NK-92 (cell line): ENCODE data around the gene USP33.
"Not testable (repeated sequence)": the region's sequence is repeated elsewhere in the genome, so short reads cannot be mapped to it uniquely, and the experiment has no call there.

ENCODE experiments used
- DNase-seq: peaks from one replicate; lab custom pipeline; 2025; ENCODE audit not compliant: unreplicated experiment; lab: John Stamatoyannopoulos, UW

USP33 gene

DNA sequence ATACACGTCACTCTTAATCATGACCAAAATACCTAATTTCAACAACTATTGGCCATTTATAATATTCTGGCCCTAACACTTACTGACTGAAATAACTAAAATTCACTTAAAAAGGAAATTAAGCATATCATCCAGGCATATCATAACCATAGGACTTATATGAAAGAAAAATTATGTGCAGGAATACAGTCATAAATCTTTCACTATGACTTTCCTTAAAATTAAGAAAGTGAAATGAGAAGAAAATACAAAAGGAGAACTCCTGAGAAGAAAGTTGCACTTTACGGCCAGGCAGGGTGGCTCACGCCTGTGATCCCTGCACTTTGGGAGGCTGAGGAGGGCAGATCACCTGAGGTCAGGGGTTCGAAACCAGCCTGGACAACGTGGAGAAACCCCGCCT, 86.6 kb downstream of the USP33 start:
- DNase-seq, result no peak

DNA sequence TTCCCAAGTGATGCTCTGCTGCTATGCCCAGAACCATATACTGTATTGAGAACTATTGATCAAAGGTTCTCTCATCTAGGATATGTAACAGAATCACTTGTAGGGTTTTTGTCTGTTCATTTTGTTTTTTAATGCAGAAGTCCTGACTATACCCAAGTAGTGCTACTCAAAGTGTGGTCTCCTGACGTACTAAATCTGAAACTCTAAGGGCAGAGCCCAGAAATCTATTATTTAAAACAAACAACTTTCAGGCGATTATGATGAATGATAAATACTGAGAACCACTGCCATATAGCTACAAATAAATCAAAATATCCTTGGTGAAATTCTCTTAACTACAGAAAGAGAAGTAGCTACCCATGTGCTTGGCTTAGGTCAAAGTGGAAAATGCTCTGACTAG, 87.3 kb downstream of the USP33 start:
- DNase-seq, result no peak

DNA sequence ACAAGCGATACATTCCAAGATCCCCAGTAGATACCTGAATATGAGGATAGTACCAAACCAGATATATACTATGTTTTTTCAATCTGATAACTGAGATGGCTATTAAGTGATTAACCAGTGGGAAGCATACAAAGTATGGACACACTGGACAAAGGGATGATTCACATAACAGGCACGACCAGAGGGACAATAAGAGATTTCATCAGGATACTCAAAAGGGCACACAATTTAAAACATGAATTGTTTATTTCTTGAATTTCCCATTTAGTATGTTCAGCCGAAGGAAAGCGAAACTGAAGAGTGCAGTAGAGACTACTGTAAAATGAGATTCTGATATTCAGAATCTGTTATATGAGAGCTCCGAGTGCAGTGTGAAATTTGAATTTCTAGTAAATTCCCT, 87.8 kb downstream of the USP33 start:
- no peak for DNase-seq

DNA sequence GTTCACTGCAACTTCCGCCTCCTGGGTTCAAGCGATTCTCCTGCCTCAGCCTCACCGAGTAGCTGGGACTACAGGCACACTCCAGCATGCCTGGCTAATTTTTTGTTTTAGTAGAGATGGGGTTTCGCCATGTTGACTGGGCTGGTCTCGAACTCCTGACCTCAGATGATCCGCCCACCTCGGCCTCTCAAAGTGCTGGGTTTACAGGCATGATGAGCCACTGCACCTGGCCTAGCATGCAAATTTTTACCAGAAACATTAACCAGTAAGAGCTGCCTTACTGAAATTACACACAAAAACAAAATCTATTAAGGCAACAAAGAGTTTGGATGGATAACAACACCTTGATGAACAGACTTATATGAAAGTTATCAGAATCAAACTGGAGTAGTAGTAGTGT, 89.3 kb downstream of the USP33 start:
- DNase-seq, result no peak

DNA sequence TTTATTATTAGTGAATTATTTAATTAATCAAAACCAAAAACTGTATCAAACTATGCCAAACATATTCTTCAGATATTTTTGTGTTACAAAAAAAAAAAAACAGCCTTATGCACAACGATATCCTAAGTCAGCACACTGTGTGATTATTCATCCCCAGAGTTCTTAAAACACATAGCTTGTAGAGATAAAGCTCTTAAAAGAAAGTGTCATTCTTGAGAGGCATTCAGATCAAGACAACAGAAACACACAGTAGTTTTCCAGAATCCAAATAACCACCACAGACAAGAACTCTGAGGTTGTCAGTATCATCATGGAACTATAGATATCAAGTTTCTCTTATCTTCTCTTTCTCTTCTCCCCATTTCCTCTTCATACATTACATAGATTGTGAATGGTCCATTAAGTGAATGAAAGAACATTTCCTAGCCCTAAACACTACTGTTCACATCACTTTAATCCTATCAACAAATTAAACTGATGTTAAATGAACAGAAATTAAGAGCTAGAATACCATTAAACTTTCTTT, 90.7 kb downstream of the USP33 start:
- no peak for DNase-seq

DNA sequence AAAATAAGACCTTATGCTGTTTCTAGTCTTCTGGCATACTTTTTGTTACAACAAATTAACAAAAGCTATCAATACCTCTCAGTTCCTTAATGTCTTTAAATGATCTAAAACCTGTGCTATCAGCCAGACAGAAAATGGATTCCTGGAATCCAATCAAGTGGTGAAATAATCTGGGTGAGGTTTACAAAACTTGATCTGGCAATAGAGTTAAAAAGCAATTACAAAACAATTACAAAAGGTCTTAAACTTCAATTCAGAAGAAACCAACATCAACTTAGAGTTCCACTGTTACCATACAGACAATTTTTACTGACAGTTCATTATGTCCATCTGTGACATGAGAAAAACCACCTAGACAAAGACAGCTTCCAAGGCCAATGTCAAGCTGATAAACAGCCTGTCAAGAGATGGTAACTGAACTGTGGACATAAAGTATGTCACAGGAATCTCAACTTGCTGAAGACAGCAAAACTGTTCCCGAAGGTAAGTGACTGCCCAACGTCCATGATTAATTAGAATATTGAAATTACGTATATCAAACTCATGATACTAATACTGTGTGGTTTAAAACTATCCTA, 94.6 kb downstream of the USP33 start:
- no peak for DNase-seq

DNA sequence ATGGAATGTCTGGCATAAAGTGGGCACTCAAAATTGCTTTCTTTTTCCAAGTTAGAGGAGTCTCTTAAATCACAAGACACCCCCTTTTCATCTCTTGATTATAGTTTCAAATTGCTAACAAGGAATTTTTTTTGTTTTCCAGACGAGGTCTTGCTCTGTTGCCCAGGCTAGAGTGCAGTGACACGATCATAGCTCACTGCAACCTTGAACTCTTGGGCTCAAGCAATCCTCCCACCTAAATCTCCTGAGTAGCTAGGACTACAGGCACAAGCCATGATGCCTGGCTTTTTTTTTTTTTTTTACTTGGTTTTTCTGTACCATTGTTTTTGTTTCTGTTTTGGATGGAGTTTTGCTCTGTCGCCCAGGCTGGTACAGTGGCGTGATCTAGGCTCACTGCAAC, 98.0 kb downstream of the USP33 start:
- DNase-seq, result no peak

DNA sequence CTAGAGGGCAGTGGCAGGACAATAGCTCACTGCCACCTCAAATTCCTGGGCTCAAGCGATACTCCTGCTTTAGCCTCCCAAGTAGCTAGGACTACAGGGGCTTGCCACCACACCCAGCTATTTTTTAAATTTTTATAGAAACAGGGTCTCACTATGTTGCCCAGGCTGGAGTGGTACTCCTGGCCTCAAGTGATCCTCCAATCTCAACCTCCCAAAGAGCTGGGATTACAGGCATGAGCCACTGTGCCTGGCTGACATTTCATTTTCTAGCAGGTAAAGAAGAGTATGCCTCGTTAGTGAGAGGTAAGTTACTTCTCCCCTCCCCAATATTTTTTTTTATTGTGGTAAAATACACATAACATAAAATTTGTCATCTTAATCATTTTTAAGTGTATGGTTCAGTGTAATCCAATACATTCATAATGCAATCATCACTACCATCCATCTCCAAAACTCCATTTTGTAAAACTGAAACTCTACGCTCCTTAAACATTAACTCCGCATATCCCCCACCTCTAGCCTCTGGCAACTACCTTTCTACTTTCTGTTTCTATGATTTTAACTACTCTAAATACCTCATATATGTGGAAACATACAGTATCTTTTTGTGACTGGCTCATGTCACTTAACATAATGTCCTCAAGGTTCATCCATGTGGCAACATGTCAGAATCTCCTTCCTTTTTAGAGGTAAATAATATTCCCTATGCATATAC, 99.6 kb downstream of the USP33 start:
- DNase-seq, result no peak

DNA sequence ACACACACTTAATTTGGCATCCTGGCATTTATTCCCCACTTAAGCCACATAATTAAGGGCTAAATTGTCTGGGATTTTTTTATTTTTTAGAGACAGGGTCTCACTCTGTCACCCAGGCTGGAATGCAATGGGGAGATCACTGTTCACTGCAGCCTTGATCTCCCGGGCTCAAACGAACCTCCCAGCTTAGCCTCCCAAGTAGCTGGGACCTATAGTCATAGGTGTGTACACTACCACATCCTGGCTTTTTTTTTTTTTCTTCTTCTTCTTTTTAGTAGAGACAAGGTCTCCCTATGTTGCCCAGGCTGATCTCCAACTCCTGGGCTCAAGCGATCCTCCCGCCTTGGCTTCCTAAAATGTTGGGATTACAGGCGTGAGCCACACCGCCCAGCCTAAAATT, 101.4 kb downstream of the USP33 start:
- no peak for DNase-seq

DNA sequence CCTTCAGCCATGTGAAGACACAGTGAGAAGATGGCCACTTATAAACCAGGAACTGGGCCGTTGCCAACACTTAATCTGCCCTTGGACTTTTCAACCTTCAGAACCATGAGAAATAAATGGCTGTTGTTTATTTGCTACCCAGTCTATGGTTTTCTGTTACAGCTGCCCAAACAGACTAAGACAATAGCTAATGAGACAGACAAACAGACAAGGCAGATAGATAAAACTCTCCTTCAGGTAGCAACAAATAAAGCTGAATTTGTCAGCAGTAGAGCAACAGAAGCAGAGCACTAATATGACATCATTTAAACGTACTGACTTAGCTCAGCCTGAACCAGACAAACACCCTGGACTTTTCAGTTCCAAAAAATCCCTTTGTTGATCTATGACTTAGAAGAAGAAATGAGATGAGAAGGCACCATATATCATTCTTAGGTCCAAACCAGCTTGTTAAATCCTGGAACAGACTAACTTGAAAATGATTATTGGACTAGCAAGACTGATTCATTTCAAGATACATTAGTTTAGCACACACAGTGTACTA, 104.1 kb downstream of the USP33 start:
- no peak for DNase-seq

DNA sequence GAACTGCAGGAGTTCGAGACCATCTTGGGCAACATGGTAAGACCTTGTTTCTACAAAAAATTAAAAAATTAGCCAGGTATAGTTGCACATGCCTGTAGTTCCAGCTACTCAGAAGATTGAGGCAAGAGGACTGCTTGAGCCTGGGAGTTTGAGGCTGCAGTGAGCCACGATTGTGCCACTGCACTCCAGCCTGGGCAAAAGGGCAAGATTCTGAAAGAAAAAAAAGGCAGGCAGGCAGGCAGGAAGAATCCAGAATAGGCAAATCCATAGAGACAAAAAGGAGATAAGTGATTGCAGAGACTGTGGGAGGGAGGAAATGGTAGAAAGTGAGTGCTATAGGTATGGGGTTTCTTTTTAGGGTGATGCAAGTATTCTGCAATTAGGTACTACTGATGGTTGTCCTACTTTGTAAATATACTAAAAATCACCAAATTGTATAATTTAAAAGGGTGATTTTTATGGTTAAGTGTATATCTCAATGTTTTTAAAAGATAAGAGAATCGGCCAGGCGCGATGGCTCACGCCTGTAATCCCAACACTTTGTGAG, 106.6 kb downstream of the USP33 start:
- no peak for DNase-seq

DNA sequence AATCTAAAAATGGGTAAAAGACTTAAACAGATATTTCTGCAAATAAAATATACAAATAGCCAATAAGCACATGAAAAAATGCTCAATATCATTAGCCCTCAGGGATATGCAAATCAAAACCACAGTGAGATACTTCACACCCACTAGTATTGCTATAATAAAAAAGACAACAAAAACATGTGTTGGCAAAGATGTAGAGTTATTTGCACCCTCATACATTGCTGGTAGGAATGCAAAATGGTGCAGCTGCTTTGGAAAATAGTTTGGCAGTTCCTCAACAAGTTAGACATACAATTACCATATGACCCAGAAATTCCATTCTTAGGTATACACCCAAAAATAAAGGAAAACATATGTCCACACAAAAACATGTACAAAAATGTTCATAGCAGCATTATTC, 107.4 kb downstream of the USP33 start:
- no peak for DNase-seq

DNA sequence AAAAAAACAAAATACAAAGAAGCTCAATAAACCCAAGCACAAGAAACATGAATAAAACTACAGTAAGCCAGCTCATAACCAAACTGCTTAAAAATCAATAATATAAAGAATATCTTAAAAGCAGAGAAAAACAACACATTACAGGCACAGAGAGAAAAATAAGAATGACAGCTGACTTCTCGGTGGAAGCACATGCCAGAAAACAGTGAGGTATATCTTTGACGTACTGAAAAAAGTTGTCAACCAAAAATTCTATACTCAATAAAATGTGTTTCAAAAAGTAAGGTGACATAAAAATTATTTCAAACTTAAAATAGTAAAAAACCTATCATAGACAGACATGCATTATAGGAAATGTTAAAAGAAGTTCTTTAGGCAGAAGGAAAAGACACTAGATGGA, 110.5 kb downstream of the USP33 start:
- no peak for DNase-seq

DNA sequence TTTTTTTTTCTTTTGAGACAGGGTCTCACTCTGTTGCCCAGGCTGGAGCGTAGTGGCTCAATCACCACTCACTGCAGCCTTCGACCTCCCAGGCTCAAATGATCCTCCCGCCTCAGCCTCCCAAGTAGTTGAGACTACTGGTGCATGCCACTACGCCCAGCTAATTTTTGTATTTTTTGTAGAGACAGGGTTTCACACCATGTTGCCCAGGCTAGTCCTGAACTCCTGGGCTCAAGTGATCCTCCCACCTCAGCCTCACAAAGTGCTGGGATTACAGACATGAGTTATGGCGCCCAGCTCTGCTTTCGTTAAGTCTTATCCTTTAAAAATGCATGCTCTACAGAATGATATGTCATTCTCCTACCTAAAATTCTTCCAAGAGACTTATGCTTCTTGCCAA, 113.4 kb downstream of the USP33 start:
- DNase-seq, result not testable (repeated sequence)
